Choroid plexus epithelial cell (primary cell): ENCODE results near the gene DNAH12.
A peak's percentile ranks its signal among the peaks of the same experiment; 100 is the strongest.

Experiments
- DNase-seq: peaks from one replicate; pipeline ENCODE4 v3.0.0-alpha.2; 2010; ENCODE audit warnings: low read depth
- H3K4me3 ChIP-seq: 2 replicates; pipeline ENCODE4 v1.5.1; 2011; ENCODE audit warnings: low read depth, mild to moderate bottlenecking, control low read depth, low read length, moderate library complexity
- TF ChIP-seq, protein P1 (sequence below): conservative IDR thresholded peaks from 2 replicates; pipeline ENCODE4 v1.5.1; 2011; ENCODE audit warnings: low read depth, mild to moderate bottlenecking, control low read depth, inconsistent platforms, low read length, moderate library complexity

DNAH12 gene

DNA sequence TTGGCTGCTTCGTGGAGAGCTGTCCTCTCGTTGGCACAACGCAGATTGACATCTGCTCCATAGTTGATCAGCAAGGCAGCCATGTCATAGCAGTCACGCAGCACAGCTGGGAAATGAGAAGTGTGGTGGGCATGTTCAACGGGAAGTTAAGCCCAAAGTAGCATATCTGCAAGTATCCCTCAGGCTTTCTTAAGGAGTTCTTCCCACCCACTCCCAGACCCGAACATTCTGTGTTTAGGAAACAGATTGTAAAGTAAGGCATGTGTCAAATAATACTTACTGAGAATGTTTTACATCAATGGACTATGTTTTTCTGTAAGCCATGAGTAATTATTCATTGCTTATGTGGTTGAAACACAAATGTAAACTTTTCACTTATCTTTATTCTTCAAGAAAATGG, 260.8 kb downstream of the DNAH12 start:
- H3K4me3 ChIP-seq = no peak overlapping the region
- DNase-seq = no peak
- TF ChIP-seq, protein P1, sequence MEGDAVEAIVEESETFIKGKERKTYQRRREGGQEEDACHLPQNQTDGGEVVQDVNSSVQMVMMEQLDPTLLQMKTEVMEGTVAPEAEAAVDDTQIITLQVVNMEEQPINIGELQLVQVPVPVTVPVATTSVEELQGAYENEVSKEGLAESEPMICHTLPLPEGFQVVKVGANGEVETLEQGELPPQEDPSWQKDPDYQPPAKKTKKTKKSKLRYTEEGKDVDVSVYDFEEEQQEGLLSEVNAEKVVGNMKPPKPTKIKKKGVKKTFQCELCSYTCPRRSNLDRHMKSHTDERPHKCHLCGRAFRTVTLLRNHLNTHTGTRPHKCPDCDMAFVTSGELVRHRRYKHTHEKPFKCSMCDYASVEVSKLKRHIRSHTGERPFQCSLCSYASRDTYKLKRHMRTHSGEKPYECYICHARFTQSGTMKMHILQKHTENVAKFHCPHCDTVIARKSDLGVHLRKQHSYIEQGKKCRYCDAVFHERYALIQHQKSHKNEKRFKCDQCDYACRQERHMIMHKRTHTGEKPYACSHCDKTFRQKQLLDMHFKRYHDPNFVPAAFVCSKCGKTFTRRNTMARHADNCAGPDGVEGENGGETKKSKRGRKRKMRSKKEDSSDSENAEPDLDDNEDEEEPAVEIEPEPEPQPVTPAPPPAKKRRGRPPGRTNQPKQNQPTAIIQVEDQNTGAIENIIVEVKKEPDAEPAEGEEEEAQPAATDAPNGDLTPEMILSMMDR = no peak

DNA sequence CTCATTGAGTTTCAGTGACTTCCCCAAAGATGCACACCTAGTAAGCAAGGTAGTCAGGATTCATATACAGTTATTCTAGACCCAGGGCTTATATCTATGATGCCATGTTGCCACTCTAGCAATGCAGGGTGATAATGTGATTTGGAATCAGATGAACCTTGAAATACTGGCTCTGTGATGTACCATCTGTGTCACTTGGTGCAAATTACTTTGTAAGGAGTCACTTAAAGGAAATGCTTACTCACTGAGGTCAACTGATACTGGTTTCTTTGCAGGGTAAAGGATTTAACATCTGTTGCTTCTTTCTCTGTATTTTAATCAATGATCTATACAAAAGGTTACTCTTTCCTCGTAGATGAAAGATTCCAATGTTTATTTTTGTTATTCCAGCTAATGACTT, 262.4 kb downstream of the DNAH12 start:
- no peak for DNase-seq
- H3K4me3 ChIP-seq = no peak overlapping the region
- TF ChIP-seq, protein P1 = no peak

DNA sequence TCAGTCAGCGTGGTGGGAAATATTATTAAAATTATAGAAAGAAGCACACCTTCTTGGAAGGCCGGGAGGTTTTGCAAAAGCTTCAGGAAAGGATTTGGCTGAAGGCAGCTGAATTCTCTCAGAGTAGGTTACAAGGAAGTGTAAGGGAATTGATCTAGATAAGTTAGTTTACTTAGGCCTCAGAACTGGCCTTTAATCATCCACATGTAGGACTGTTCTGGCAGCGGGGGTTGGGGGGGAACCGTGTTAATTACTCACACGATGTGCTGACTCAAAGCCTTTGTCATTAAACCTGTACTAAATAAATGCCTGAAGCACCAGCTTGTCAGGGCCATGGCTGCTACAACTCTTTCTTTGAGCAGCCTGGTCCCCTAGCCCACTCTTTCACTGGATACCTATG, 264.5 kb downstream of the DNAH12 start:
- TF ChIP-seq, protein P1 = no peak
- DNase-seq = no peak
- H3K4me3 ChIP-seq = no peak overlapping the region

DNA sequence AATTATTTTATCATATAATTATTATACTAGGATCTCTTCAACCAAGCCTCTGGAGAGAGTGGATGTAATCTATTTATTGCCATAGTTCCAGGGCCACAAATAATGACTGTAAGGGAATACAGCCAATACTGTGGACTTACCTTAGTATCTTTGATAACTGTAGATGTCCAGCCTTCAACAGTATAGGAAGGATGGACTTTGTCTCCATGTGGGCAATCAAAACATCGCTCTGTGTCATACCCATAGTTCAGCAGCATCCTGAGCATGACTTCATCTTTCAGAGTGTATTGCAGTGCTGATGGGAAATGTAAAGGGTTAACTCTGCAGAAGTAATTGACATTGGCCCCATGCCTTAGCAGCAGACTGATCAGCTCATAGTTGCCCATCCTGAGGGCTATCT, 265.9 kb downstream of the DNAH12 start:
- H3K4me3 ChIP-seq = no peak overlapping the region
- TF ChIP-seq, protein P1 = no peak
- DNase-seq = no peak

DNA sequence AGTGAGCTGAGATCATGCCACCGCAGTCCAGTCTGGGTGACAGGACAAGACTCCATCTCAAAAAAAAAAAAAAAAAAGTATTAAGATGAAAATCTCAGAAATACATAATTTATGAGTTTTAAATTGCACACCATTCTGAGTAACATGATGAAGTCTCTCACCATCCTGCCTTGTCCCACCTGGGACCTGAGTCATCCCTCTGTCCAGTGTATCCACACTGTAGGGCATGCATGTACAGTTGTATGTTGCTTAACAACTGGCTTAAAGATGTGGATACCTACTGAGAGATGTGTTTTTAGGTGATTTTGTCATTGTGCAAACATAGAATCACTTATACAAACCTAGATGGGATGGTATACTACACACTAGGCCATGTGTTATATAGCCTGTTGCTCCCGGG, 268.8 kb downstream of the DNAH12 start:
- no peak for DNase-seq
- TF ChIP-seq, protein P1 = no peak
- no peak overlapping the region for H3K4me3 ChIP-seq

DNA sequence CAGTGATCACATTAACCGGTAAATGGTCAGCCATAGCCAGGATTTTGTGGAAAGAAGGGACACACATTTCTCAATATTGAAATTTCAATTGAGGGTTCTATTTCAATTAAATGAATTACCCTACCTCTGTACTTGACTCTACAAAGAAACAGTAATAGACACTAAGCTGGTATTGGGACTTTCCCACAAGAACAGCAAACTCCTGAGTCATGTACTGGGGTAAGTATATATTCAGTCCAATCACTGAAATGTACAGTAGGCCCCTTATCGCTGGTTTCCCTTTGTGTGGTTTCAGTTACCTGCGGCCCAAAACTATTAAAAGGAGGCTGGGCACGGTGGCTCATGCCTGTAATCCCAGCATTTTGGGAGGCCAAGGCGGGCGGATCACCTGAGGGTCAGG, 269.3 kb downstream of the DNAH12 start:
- TF ChIP-seq, protein P1 = no peak
- no peak for DNase-seq
- no peak overlapping the region for H3K4me3 ChIP-seq

DNA sequence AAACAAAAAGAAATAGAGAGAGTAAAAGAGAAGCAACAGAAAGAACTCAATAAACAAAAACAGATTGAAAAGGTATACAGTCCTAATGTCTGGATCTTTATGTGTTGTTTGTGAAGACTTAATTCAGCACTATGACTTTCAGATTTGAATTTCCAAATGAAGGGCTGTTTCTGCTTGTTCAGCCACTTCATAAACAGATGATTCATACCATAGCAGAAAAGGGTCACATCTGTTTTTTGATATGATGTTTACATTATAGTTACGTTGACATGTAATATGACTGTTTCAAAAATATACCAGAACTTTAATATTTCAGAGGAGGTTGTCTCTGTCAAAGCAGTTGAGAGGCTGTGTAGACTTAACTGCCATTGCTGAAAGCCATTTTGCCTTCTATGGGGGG, 275.7 kb downstream of the DNAH12 start:
- peak; percentile 40 for DNase-seq
- TF ChIP-seq, protein P1 = no peak
- H3K4me3 ChIP-seq = no peak overlapping the region
